Progenitor cell of endocrine pancreas (in vitro differentiated cells): ENCODE measurements around the gene SNU13. TPM values are rescaled to one million over a fixed set of nuclear protein-coding genes. Genes with fewer than 3 reads are reported as not detected.
A peak's percentile ranks its signal among the peaks of the same experiment; 100 is the strongest.

Experiments used
- DNase-seq: peaks from one replicate; pipeline ENCODE4 v3.0.0; 2021; ENCODE audit warnings: low spot score; ENCODE audit not compliant: unreplicated experiment
- H3K27ac Mint-ChIP-seq: 2 replicates; pipeline ENCODE4 v1.8.0; 2021; ENCODE audit warnings: mild to moderate bottlenecking, moderate library complexity, mixed read lengths
- H3K27me3 Mint-ChIP-seq: 2 replicates; pipeline ENCODE4 v1.8.0; 2021; ENCODE audit warnings: mixed read lengths
- H3K36me3 Mint-ChIP-seq: 2 replicates; pipeline ENCODE4 v1.8.0; 2022; ENCODE audit warnings: mixed read lengths; ENCODE audit not compliant: insufficient read depth
- H3K4me1 Mint-ChIP-seq: 2 replicates; pipeline ENCODE4 v1.8.0; 2021; ENCODE audit warnings: low read depth, mixed read lengths
- H3K4me3 Mint-ChIP-seq: 2 replicates; pipeline ENCODE4 v1.8.0; 2021; ENCODE audit warnings: low read depth, mild to moderate bottlenecking, moderate library complexity, mixed read lengths
- H3K9me3 Mint-ChIP-seq: 2 replicates; pipeline ENCODE4 v1.8.0; 2021; ENCODE audit warnings: low read depth, mixed read lengths
- CTCF ChIP-seq: fragments of 200-600 bp; sonication (generic); IDR thresholded peaks from one replicate; pipeline ENCODE4 v1.5.0; 2021; ENCODE audit warnings: antibody characterized with exemption, mild to moderate bottlenecking; ENCODE audit not compliant: unreplicated experiment
- total RNA-seq: library from RNA; stranded (reverse); gene quantifications from 2 replicates; pipeline ENCODE4 v1.2.1, GENCODE V29; 2021

SNU13 gene
- total RNA-seq, 1 donor from 2014 or later: 119 TPM

- Mint-ChIP-seq H3K27ac (peak overlapping the region; percentile 33), H3K27me3 (no peaks in the 10 kb centered on the region), H3K9me3 (no peaks in the 10 kb centered on the region), H3K4me3 (no peak overlapping the region), H3K4me1 (no peaks in the 10 kb centered on the region), H3K36me3 (peaks cover 20% of the 10 kb centered on the region)
- DNase-seq: no peak
- TF ChIP-seq CTCF: no peak
Measured at GRCh38 chr22:41654322-41654721, 34.3 kb downstream of the SNU13 start.

GRCh38 chr22:41650821-41651220, 37.8 kb downstream of the SNU13 start:
- H3K4me3 Mint-ChIP-seq: no peak overlapping the region
- no peak for TF ChIP-seq CTCF
- H3K27ac Mint-ChIP-seq: no peak overlapping the region
- peaks cover 21% of the 10 kb centered on the region for H3K36me3 Mint-ChIP-seq
- H3K27me3 Mint-ChIP-seq: no peaks in the 10 kb centered on the region
- no peaks in the 10 kb centered on the region for H3K4me1 Mint-ChIP-seq
- DNase-seq: no peak
- H3K9me3 Mint-ChIP-seq: no peaks in the 10 kb centered on the region

- no peak for DNase-seq
- no peaks in the 10 kb centered on the region for H3K4me1 Mint-ChIP-seq
- H3K4me3 Mint-ChIP-seq: no peak overlapping the region
- no peaks in the 10 kb centered on the region for H3K9me3 Mint-ChIP-seq
- no peak overlapping the region for H3K27ac Mint-ChIP-seq
- no peak for TF ChIP-seq CTCF
- H3K36me3 Mint-ChIP-seq: peaks cover 19% of the 10 kb centered on the region
- H3K27me3 Mint-ChIP-seq: no peaks in the 10 kb centered on the region
Measured at GRCh38 chr22:41650229-41650628, 38.4 kb downstream of the SNU13 start.

GRCh38 chr22:41648432-41648831, 40.2 kb downstream of the SNU13 start:
- H3K36me3 Mint-ChIP-seq: peaks cover 19% of the 10 kb centered on the region
- no peaks in the 10 kb centered on the region for H3K4me1 Mint-ChIP-seq
- H3K27me3 Mint-ChIP-seq: no peaks in the 10 kb centered on the region
- no peak overlapping the region for H3K4me3 Mint-ChIP-seq
- no peak for DNase-seq
- TF ChIP-seq CTCF: no peak
- no peak overlapping the region for H3K27ac Mint-ChIP-seq
- no peaks in the 10 kb centered on the region for H3K9me3 Mint-ChIP-seq

GRCh38 chr22:41647771-41648170, 40.9 kb downstream of the SNU13 start:
- peak overlapping the region; percentile 41 for H3K27ac Mint-ChIP-seq
- H3K36me3 Mint-ChIP-seq: peaks cover 19% of the 10 kb centered on the region
- DNase-seq: no peak
- no peak for TF ChIP-seq CTCF
- no peaks in the 10 kb centered on the region for H3K4me1 Mint-ChIP-seq
- H3K27me3 Mint-ChIP-seq: no peaks in the 10 kb centered on the region
- H3K9me3 Mint-ChIP-seq: no peaks in the 10 kb centered on the region
- no peak overlapping the region for H3K4me3 Mint-ChIP-seq
